ENCODE measurements around the gene SDC3. TPM values are rescaled to one million over a fixed set of nuclear protein-coding genes. Genes with fewer than 3 reads are reported as not detected.

The SDC3 gene
- total RNA-seq, 1 donor from 2014 or later, result 51.9 TPM

GRCh38 chr1:30899577-30900389 lies 8.8 kb downstream of the SDC3 start:
- Histone ChIP-seq H3K4me1 (peaks cover 17 to 42% of the 10 kb centered on the region in 2 donors), H3K4me3 (no peak overlapping the region), H3K9me3 (no peaks in the 10 kb centered on the region), H3K27me3 (no peaks in the 10 kb centered on the region), H3K27ac (no peak overlapping the region), H3K36me3 (no peaks in the 10 kb centered on the region)
- intact Hi-C loops (cut with DNase I), result no loop called here
- TF ChIP-seq CTCF (IDR thresholded peaks at IDR 0.05), result no peak
- no peak for DNase-seq (ENCODE audit: low spot score in 2 of 2)

GRCh38 chr1:30898031-30898815 lies 10.3 kb downstream of the SDC3 start:
- no peak overlapping the region for H3K4me3 ChIP-seq
- H3K4me1 ChIP-seq, result peaks cover 14 to 39% of the 10 kb centered on the region in 2 donors

GRCh38 chr1:30896905-30897304 lies 11.7 kb downstream of the SDC3 start:
- Histone ChIP-seq H3K4me3 (no peak overlapping the region), H3K9me3 (no peaks in the 10 kb centered on the region), H3K27ac (no peak overlapping the region), H3K27me3 (no peaks in the 10 kb centered on the region), H3K4me1 (peaks cover 4 to 29% of the 10 kb centered on the region in 2 donors), H3K36me3 (no peaks in the 10 kb centered on the region)
- no peak for DNase-seq (ENCODE audit: low spot score in 2 of 2)
- TF ChIP-seq CTCF (IDR thresholded peaks at IDR 0.05), result no peak
- intact Hi-C loops (cut with DNase I), result no loop called here

More at GRCh38 chr1:30898031-30898815, 10.3 kb downstream of the SDC3 start:
- H3K27me3 ChIP-seq, result no peaks in the 10 kb centered on the region
- intact Hi-C loops (cut with DNase I), result no loop called here
- no peak for TF ChIP-seq CTCF (IDR thresholded peaks at IDR 0.05)
- no peak overlapping the region for H3K27ac ChIP-seq
- H3K9me3 ChIP-seq, result no peaks in the 10 kb centered on the region
- no peaks in the 10 kb centered on the region for H3K36me3 ChIP-seq
- DNase-seq (ENCODE audit: low spot score in 2 of 2), result no peak

GRCh38 chr1:30895944-30896660 lies 12.5 kb downstream of the SDC3 start:
- peak overlapping the region; percentile 25 to 48 for H3K27ac ChIP-seq
- H3K9me3 ChIP-seq, result no peaks in the 10 kb centered on the region
- intact Hi-C loops (cut with DNase I), result no loop called here
- H3K4me1 ChIP-seq, result peaks cover 3 to 26% of the 10 kb centered on the region in 2 donors
- no peak for DNase-seq (ENCODE audit: low spot score in 2 of 2)
- no peaks in the 10 kb centered on the region for H3K36me3 ChIP-seq
- no peaks in the 10 kb centered on the region for H3K27me3 ChIP-seq
- no peak for TF ChIP-seq CTCF (IDR thresholded peaks at IDR 0.05)
- H3K4me3 ChIP-seq, result peak overlapping the region in 1 of 2 donors; percentile 19

GRCh38 chr1:30895382-30895943 lies 13.1 kb downstream of the SDC3 start:
- Histone ChIP-seq H3K27ac (peak overlapping the region; percentile 25 to 48), H3K9me3 (no peaks in the 10 kb centered on the region), H3K4me3 (peak overlapping the region in 1 of 2 donors; percentile 19), H3K27me3 (no peaks in the 10 kb centered on the region), H3K36me3 (no peaks in the 10 kb centered on the region), H3K4me1 (peaks cover 3 to 27% of the 10 kb centered on the region in 2 donors)
- intact Hi-C loops (cut with DNase I), result no loop called here
- no peak for TF ChIP-seq CTCF (IDR thresholded peaks at IDR 0.05)
- no peak for DNase-seq (ENCODE audit: low spot score in 2 of 2)

Data from ascending aorta (tissue), 2 donors.